Progenitor cell of endocrine pancreas (in vitro differentiated cells): ENCODE measurements around the gene FANCE. TPM values are rescaled to one million over a fixed set of nuclear protein-coding genes. Genes with fewer than 3 reads are reported as not detected.

ENCODE experiments used
- DNase-seq: peaks from one replicate; pipeline ENCODE4 v3.0.0; 2021; ENCODE audit warnings: low spot score; ENCODE audit not compliant: unreplicated experiment
- H3K27ac Mint-ChIP-seq: 2 replicates; pipeline ENCODE4 v1.8.0; 2021; ENCODE audit warnings: mild to moderate bottlenecking, moderate library complexity, mixed read lengths
- H3K27me3 Mint-ChIP-seq: 2 replicates; pipeline ENCODE4 v1.8.0; 2021; ENCODE audit warnings: mixed read lengths
- H3K36me3 Mint-ChIP-seq: 2 replicates; pipeline ENCODE4 v1.8.0; 2022; ENCODE audit warnings: mixed read lengths; ENCODE audit not compliant: insufficient read depth
- H3K4me1 Mint-ChIP-seq: 2 replicates; pipeline ENCODE4 v1.8.0; 2021; ENCODE audit warnings: low read depth, mixed read lengths
- H3K4me3 Mint-ChIP-seq: 2 replicates; pipeline ENCODE4 v1.8.0; 2021; ENCODE audit warnings: low read depth, mild to moderate bottlenecking, moderate library complexity, mixed read lengths
- H3K9me3 Mint-ChIP-seq: 2 replicates; pipeline ENCODE4 v1.8.0; 2021; ENCODE audit warnings: low read depth, mixed read lengths
- CTCF ChIP-seq: fragments of 200-600 bp; sonication (generic); IDR thresholded peaks from one replicate; pipeline ENCODE4 v1.5.0; 2021; ENCODE audit warnings: antibody characterized with exemption, mild to moderate bottlenecking; ENCODE audit not compliant: unreplicated experiment
- total RNA-seq: library from RNA; stranded (reverse); gene quantifications from 2 replicates; pipeline ENCODE4 v1.2.1, GENCODE V29; 2021

FANCE gene
- total RNA-seq, 1 donor from 2014 or later, result 10.6 TPM

DNA sequence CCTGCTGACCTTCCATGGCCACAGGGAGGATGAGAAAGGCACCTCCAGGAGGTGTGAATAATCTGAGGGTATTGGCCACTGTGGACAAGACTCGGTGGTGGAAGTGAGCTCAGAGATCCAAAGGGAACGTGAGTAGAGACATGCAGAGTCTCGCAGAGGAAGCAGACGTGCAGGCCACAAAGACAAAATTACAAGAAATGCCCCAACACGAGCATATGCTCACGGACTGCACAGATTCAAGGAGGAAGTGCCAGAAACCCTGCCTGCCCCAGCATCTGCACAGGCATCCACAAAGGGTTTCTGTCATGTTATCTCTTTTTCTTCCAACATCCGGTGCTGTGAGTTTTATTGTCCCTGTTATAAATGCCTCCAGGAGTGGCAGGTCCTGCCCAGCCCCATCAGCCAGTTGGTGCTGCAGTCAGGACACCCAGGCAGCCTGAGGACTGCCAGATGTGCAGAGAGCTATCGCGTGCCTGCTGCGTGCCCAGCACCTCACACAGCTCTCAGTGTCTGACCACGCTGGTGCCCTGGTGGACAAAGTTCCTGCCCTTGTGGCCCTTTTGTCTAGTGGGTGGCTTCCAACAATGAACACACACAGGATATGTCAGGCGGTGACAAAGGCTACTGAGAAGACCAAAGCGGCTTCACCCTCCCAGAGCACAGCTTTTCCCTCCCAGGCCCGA lies 34.0 kb upstream of the FANCE start:
- peaks cover 11% of the 10 kb centered on the region for H3K4me1 Mint-ChIP-seq
- no peaks in the 10 kb centered on the region for H3K9me3 Mint-ChIP-seq
- H3K27ac Mint-ChIP-seq, result no peak overlapping the region
- H3K27me3 Mint-ChIP-seq, result no peaks in the 10 kb centered on the region
- TF ChIP-seq CTCF, result no peak
- no peaks in the 10 kb centered on the region for H3K36me3 Mint-ChIP-seq
- no peak overlapping the region for H3K4me3 Mint-ChIP-seq
- DNase-seq, result no peak

GRCh38 chr6:35419417-35419816 lies 32.7 kb upstream of the FANCE start:
- peak; percentile 27 for TF ChIP-seq CTCF
- Mint-ChIP-seq H3K4me1 (peaks cover 11% of the 10 kb centered on the region), H3K4me3 (no peak overlapping the region), H3K27ac (no peak overlapping the region), H3K27me3 (no peaks in the 10 kb centered on the region), H3K9me3 (no peaks in the 10 kb centered on the region), H3K36me3 (no peaks in the 10 kb centered on the region)
- DNase-seq, result no peak

- no peak for TF ChIP-seq CTCF
- H3K9me3 Mint-ChIP-seq, result no peaks in the 10 kb centered on the region
- H3K36me3 Mint-ChIP-seq, result no peaks in the 10 kb centered on the region
- no peak for DNase-seq
- H3K4me1 Mint-ChIP-seq, result peaks cover 7% of the 10 kb centered on the region
- no peak overlapping the region for H3K27ac Mint-ChIP-seq
- H3K4me3 Mint-ChIP-seq, result no peak overlapping the region
- no peaks in the 10 kb centered on the region for H3K27me3 Mint-ChIP-seq
These were observed 32.2 kb upstream of the FANCE start for GRCh38 chr6:35419961-35420360.

GRCh38 chr6:35425284-35425683 lies 26.9 kb upstream of the FANCE start:
- Mint-ChIP-seq H3K4me3 (no peak overlapping the region), H3K9me3 (no peaks in the 10 kb centered on the region), H3K27ac (peak overlapping the region; percentile 45), H3K4me1 (peaks cover 8% of the 10 kb centered on the region), H3K27me3 (no peaks in the 10 kb centered on the region), H3K36me3 (peaks cover 12% of the 10 kb centered on the region)
- TF ChIP-seq CTCF, result no peak
- no peak for DNase-seq

DNA sequence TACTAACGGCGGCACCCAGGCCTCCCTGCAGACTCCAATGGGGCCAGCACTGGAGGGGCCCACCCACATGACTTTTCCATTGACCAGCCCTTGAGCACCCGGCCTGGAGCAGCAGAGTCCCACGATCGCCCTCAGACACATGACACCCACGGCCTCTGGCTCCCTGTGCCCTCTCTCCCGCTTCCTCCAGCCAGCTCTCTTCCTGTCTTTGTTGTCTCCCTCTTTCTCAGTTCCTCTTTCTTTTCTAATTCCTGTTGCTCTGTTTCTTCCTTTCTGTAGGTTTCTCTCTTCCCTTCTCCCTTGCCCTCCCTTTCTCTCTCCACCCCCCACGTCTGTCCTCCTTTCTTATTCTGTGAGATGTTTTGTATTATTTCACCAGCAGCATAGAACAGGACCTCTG lies 26.1 kb upstream of the FANCE start:
- H3K36me3 Mint-ChIP-seq, result peaks cover 12% of the 10 kb centered on the region
- no peak overlapping the region for H3K4me3 Mint-ChIP-seq
- H3K27ac Mint-ChIP-seq, result no peak overlapping the region
- H3K27me3 Mint-ChIP-seq, result no peaks in the 10 kb centered on the region
- DNase-seq, result no peak
- H3K4me1 Mint-ChIP-seq, result peaks cover 8% of the 10 kb centered on the region
- no peaks in the 10 kb centered on the region for H3K9me3 Mint-ChIP-seq
- TF ChIP-seq CTCF, result no peak
